Adipose tissue (tissue), 3 donors: ENCODE data around the gene PPDPF. TPM values are rescaled to one million over a fixed set of nuclear protein-coding genes. Genes with fewer than 3 reads are reported as not detected.

Source experiments
- H3K27ac ChIP-seq: one replicate; pipeline ENCODE4 v1.5.1; 2013; ENCODE audit warnings: low read depth, low read length
- WGBS, 3 donors: extraction: QIAGEN DNeasy Blood & Tissue Kit; methylation state at CpG; one replicate each; pipeline ENCODE4 v1.1.7; 2013; 5-methylcytosine and 5-hydroxymethylcytosine counted together
- polyA plus RNA-seq, 3 donors: library from polyadenylated mRNA; stranded (reverse); fragments of 200-250 nt; gene quantifications; one replicate each; pipeline ENCODE4 v1.2.3, GENCODE V29; 2013
- donor health status: healthy with polysubstance abuse.
- donor health status: Bipolar disorder and iron deficiency.
- donor health status: healthy.

PPDPF gene
- polyA plus RNA-seq, 3 donors = 195 to 215 (median 203) TPM

GRCh38 chr20:63530788-63531160 lies 10.2 kb downstream of the PPDPF start:
- no peak overlapping the region for H3K27ac ChIP-seq
- WGBS, 3 donors = 58 to 71% (median 64%) methylated on average over 14 of the region's 14 CpGs

- no peak overlapping the region for H3K27ac ChIP-seq
- 75 to 89% (median 81%) methylated on average over 27 of the region's 27 CpGs for WGBS, 3 donors
These were observed 11.3 kb downstream of the PPDPF start for GRCh38 chr20:63531686-63532448.

GRCh38 chr20:63532449-63532971 lies 11.9 kb downstream of the PPDPF start:
- 74 to 80% (median 76%) methylated on average over 24 of the region's 24 CpGs for WGBS, 3 donors
- no peak overlapping the region for H3K27ac ChIP-seq

- 80 to 81% (median 80%) methylated on average over 14 of the region's 14 CpGs for WGBS, 3 donors
These were observed 12.8 kb downstream of the PPDPF start for GRCh38 chr20:63533388-63533787.

GRCh38 chr20:63533871-63534393 lies 13.4 kb downstream of the PPDPF start:
- WGBS, 3 donors = 54 to 74% (median 55%) methylated on average over 28 of the region's 28 CpGs
- no peak overlapping the region for H3K27ac ChIP-seq

More at GRCh38 chr20:63533388-63533787, 12.8 kb downstream of the PPDPF start:
- no peak overlapping the region for H3K27ac ChIP-seq

- 36 to 61% (median 57%) methylated on average over 12 of the region's 12 CpGs for WGBS, 3 donors
- H3K27ac ChIP-seq = no peak overlapping the region
These were observed 13.9 kb downstream of the PPDPF start for GRCh38 chr20:63534427-63534830.

- 34 to 60% (median 51%) methylated on average over 47 to 49 of the region's 49 CpGs for WGBS, 3 donors
- no peak overlapping the region for H3K27ac ChIP-seq
These were observed 14.5 kb downstream of the PPDPF start for GRCh38 chr20:63534831-63535651.

GRCh38 chr20:63536241-63536977 lies 15.8 kb downstream of the PPDPF start:
- WGBS, 3 donors = 43 to 62% (median 53%) methylated on average over 35 of the region's 35 CpGs
- no peak overlapping the region for H3K27ac ChIP-seq

GRCh38 chr20:63536997-63537524 lies 16.5 kb downstream of the PPDPF start, which contains the start of gene PTK6:
PTK6 (minus strand) TSS chr20:63537376; CDS start chr20:63537314, 62 bp downstream.
- no peak within 1 kb of the TSS for H3K27ac ChIP-seq
- WGBS, 3 donors = 58 to 74% (median 67%) methylated on average over 20 to 29 of the region's 29 CpGs

GRCh38 chr20:63537525-63538203 lies 17.1 kb downstream of the PPDPF start:
- H3K27ac ChIP-seq = no peak overlapping the region
- WGBS, 3 donors = 8 to 13% (median 11%) methylated on average over 28 to 34 of the region's 34 CpGs

- H3K27ac ChIP-seq = no peak overlapping the region
- 28 to 44% (median 41%) methylated on average over 22 to 27 of the region's 27 CpGs for WGBS, 3 donors
These were observed 17.9 kb downstream of the PPDPF start for GRCh38 chr20:63538204-63539091.

- 68 to 74% (median 70%) methylated on average over 12 of the region's 12 CpGs for WGBS, 3 donors
- H3K27ac ChIP-seq = no peak overlapping the region
These were observed 18.5 kb downstream of the PPDPF start for GRCh38 chr20:63539092-63539430.

GRCh38 chr20:63539441-63540370 lies 19.1 kb downstream of the PPDPF start:
- WGBS, 3 donors = 88 to 91% (median 90%) methylated on average over 29 of the region's 29 CpGs
- no peak overlapping the region for H3K27ac ChIP-seq

GRCh38 chr20:63540417-63541186 lies 20.0 kb downstream of the PPDPF start:
- H3K27ac ChIP-seq = no peak overlapping the region
- 66 to 78% (median 70%) methylated on average over 36 to 49 of the region's 49 CpGs for WGBS, 3 donors

- WGBS, 3 donors = 85 to 93% (median 88%) methylated on average over 28 of the region's 28 CpGs
- no peak overlapping the region for H3K27ac ChIP-seq
These were observed 20.8 kb downstream of the PPDPF start for GRCh38 chr20:63541371-63541770.
